Kidney tubule cell (primary cell): ENCODE measurements around the gene GRXCR1.

ENCODE experiments used
- DNase-seq: peaks from one replicate; pipeline ENCODE4 v3.0.0-alpha.2; 2018; ENCODE audit warnings: low spot score

GRXCR1 gene

DNA sequence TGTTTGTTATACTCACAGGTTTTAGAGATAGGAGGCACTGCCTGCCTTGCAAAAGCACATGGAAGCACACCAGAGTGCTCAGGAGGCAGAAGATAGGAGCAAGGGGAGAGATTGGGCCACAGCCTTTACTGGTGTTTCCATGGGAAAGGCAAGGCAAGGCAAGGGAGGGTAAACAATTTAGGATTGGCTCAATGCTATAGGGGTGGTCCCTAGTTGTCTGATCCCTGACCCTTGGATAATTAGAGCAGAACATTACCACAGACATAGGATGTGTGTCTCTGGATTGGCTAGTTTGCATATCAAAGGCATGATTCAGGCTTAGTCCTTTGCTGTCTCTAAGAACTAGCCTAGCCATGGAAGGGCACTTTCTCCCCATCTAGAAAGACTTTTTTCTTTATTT, 36.1 kb downstream of the GRXCR1 start:
- peak; percentile 33 for DNase-seq

DNA sequence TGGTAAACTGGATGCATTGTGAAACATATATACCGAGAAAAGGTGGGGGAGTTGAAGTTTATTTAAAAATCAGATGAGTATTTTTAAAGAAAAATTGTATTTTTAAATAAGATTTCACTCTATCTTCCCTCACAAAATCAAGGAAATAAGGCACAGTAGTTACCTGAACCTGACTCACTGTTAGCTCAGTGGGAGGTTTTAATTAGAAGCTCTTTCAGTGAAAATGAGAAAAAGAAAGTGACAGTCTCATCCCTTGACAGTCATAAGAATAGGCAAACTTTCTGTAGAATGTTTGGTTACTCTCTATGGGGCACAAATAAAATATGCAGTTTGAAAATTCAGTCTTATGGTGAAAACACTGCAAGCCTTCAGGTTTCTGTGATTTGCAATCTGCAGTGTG, 49.7 kb downstream of the GRXCR1 start:
- no peak for DNase-seq

DNA sequence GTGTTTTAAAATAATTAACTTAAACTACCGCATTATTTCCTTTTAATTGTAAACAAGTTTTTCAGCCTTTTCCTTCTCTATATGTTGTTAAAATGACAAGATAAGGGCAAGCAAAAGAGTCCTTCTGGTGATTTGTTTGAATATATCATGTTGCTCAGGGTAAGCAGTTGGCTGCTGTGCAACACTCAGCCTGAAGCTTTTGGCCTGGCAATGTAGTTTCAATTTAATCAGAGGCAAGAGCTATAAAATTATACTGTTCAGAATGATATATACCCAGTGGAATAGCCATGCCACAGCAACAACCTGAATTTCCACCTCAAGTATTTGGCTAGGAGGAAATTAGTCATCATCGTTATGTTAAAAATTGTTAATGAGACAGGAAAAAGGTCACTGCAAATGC, 53.4 kb downstream of the GRXCR1 start:
- DNase-seq: peak; percentile 4

- no peak for DNase-seq
Measured at GRCh38 chr4:42953321-42953720, 60.8 kb downstream of the GRXCR1 start.

- no peak for DNase-seq
Measured at GRCh38 chr4:42954963-42955669, 62.6 kb downstream of the GRXCR1 start.

DNA sequence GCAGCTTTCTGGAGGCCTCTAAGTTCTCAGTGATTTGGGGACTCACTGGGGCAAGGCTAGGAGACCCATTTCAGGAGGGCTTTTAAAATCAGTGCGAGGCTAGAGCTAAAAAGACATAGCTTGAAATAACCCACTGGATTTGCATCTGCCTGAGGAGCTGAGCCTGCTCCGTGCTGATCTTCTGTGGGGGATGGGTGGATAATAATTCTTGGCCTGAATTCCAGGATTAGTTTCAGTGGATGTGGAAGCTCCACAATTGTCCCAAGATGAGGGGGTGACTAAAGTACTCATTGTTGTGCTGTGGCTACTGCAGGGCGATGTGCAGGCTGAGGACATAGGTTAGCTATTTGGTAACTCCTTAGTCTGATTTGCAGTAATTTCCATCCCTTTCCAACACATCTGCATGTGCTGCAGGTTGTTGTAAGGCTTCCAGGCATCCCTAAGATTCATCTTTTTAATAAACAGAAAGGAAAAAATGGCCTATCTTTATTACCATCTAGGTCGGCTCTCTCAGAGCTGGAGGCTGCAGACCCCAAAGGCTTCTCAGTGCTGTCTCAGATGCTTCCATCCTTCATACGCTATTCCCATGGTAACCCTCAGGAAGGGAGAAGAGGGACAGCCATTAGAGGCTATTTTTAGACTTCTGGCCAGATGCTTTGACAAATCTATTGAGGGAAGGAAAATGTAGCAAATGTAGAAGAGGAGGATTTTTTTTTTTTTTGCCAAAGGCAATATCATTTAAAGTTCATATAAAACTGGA, 63.4 kb downstream of the GRXCR1 start:
- no peak for DNase-seq

DNA sequence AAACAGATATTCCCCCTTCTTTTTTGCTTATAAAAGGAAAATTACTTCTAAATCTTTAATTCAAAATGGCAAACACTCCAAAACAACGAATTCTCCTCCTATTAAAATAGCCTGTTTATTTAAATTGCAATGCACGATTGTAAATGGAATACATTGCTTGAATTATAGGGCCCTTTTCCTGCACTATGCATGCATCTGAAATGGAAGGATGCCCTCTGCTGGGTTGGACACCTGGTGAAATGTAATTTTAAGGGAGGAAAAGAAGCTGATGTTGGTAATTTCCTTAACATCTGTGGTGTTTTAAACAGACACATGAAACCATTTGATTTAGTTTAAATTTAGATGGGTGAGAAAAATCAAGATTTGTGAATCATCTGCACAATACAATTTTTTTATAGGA, 72.8 kb downstream of the GRXCR1 start:
- DNase-seq: peak; percentile 24

DNA sequence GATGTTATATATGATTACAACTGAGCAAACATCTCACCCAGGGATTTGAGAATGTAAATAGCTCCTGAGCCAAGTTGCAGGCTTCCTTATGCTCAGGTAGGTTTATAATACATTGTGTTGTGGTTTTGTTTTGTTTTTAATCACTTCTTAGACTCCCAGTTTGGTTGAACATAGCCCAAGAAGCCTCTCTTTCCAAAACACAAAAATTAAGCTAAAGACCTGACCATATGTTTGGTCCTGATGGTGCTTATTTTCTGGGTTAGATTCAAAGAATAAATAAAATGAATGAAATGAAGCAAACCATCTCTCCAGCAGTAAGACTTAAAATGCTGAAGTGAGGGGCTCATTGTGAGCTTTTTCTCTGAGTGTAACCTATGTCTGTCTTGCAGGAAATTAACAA, 93.5 kb downstream of the GRXCR1 start:
- no peak for DNase-seq

DNA sequence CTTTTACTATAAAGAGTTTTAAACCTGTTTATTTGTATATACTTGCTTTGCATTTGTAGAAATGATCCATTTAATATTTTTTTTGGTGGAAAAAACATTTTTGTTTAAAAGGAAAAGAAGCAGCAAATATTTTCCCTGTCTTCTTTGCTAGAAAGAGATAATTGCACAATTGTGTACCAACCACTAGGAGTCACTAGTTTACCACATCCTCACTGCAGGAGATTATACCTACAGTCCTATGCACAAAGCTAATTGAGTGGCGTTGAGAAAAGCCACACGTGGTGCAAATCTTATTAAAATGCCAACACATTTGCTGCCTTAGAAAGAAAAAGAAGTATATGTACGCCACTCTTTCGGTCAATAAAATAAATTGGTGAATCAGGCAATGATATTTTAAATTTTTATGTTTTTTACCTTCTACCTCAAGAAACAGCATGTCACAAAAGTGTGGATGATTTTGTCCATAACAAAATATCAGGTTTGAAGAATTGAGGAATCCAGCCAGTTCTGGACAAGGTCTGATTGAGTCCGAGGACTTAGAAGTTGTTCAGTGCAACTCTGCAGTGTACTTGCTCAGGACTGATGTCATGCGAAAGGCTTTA, 102.9 kb downstream of the GRXCR1 start:
- DNase-seq: peak; percentile 39

- DNase-seq: no peak
Measured at GRCh38 chr4:43008793-43009192, 116.3 kb downstream of the GRXCR1 start.

DNA sequence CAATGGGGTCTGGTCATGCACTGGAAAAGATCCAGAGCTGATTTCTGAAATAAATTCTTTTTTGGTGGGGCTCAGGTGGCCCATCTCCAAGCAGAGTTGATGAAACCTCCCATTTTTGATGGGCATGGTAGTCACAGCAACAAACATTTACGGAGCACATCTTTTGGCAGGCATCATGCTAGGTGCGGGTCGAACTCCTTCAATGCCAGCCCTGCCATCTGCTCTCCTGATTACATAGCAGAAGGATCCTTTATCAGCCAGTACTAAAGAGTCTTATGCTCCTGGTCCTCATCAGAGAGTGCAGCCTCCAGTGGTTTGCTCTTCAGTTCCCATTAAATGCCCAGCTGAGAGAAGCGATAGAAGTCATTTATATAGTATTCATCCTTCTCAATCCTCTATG, 121.7 kb downstream of the GRXCR1 start:
- DNase-seq: no peak

DNA sequence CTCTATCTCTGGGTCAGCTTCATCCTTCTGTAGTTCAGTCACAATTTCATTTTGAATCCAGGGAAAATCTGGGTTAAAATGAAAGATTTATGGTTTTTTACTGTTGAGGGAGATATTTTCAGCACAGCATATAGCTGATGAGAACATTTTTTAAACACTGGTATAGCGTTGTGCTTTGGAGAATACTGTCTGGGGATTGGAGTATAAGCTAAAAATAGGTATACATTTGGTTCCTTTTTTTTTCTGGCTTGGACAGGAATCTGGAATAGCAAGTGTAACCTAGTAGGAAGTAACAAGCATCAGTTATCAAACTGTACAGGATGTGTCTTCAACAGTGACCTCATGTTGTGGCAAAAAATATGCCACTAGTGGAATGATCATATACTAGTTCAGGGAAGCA, 149.1 kb downstream of the GRXCR1 start:
- no peak for DNase-seq

DNA sequence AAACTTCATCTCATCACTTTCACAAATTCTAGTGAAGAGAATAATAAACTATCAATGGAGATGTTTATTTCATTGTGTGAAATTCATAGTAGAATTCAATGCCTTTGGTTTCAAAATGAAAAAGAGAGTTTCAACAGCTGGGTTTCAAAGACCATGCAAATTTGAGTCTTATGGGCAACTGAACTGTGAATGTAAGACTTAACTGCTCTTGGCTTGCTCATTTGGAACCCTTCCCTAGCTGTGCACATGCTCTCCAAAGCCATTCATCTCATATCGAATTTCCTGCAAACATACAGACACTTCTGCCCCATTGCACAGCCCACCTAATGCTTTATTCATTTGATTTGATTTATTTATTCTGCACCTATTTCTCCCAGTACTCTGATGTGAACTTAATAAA, 154.5 kb downstream of the GRXCR1 start:
- DNase-seq: no peak

- no peak for DNase-seq
Measured at GRCh38 chr4:43048570-43048969, 156.1 kb downstream of the GRXCR1 start.

DNA sequence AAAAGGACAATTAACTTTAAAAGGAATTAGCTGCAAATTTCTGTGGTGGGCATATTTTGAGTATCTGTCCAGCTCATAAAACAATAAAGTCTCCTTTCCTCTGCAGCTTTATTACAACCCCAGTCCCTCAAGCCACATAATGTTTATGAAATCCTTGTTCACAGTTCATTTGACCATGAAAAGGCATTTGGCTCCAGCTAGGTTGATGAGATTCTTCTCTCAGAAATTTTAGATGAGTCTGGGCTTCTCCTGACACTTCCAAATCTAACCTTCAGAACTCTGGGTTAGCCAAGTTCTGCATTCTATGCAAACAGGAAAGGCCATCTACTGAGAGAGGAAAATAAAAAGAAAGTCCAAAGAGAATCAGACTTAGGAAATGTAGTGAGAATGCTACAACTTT, 156.8 kb downstream of the GRXCR1 start:
- DNase-seq: no peak

- DNase-seq: no peak
Measured at GRCh38 chr4:43066415-43066814, 173.9 kb downstream of the GRXCR1 start.

DNA sequence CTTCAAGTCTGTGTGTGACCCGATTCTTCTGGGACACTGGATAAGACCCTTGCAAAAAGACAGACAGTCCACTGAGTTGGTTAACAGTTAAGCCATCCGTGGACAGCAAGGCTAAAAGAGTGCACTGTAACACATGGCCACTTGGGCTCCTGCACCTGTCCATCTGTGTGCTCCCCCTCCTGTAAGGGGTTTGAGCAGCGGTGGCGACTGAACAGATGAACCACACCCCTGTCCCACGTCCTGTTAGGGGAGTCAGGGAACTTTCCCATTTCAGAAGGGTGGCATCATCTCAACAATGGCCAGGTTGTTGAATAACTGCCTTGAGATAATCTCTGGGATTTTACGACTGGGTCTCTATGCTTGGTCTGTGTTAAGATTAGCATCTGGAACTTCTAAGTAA, 178.6 kb downstream of the GRXCR1 start:
- DNase-seq: no peak
